Loucy (cell line): ENCODE measurements around the gene TRMT10B.

ENCODE experiments used
- H2AFZ ChIP-seq: fragments of 200-600 bp; sonication (generic); 2 replicates; pipeline ENCODE4 v1.6.0; 2016; ENCODE audit warnings: antibody characterized with exemption, mild to moderate bottlenecking, low read length, moderate library complexity
- H3F3A ChIP-seq: fragments of 200-600 bp; 2 replicates; pipeline ENCODE4 v1.6.0; 2016; ENCODE audit warnings: antibody characterized with exemption, low read depth, mild to moderate bottlenecking
- H3K27me3 ChIP-seq: fragments of 200-600 bp; sonication (generic); 2 replicates; pipeline ENCODE4 v1.6.1; 2014; ENCODE audit warnings: low read length, mild to moderate bottlenecking; ENCODE audit not compliant: insufficient read depth, poor library complexity, severe bottlenecking
- H3K36me3 ChIP-seq: fragments of 200-600 bp; sonication (generic); 2 replicates; pipeline ENCODE4 v1.6.1; 2016; ENCODE audit warnings: low read length; ENCODE audit not compliant: insufficient read depth
- H3K4me1 ChIP-seq: fragments of 200-600 bp; sonication (generic); 2 replicates; pipeline ENCODE4 v1.5.1; 2014; ENCODE audit warnings: low read length, mild to moderate bottlenecking; ENCODE audit not compliant: insufficient read depth, poor library complexity, severe bottlenecking
- H3K4me2 ChIP-seq: fragments of 200-600 bp; sonication (generic); 2 replicates; pipeline ENCODE4 v1.6.0; 2014; ENCODE audit warnings: antibody characterized with exemption, low read length, low read depth, mild to moderate bottlenecking; ENCODE audit not compliant: poor library complexity, severe bottlenecking
- H3K4me3 ChIP-seq: fragments of 200-600 bp; sonication (generic); 2 replicates; pipeline ENCODE4 v1.5.1; 2014; ENCODE audit warnings: low read length, mild to moderate bottlenecking, mixed read lengths; ENCODE audit not compliant: poor library complexity, severe bottlenecking
- H3K79me2 ChIP-seq: fragments of 200-600 bp; sonication (generic); 2 replicates; pipeline ENCODE4 v1.6.1; 2014; ENCODE audit warnings: low read length; ENCODE audit not compliant: insufficient read depth
- H3K9ac ChIP-seq: fragments of 200-600 bp; sonication (generic); 2 replicates; pipeline ENCODE4 v1.6.0; 2014; ENCODE audit warnings: mild to moderate bottlenecking, low read depth, low read length, moderate library complexity; ENCODE audit not compliant: poor library complexity, severe bottlenecking
- H3K9me2 ChIP-seq: fragments of 200-600 bp; sonication (generic); replicated peaks from 2 replicates; pipeline ENCODE4 v1.6.1; 2016; ENCODE audit warnings: low read depth, low read length, mixed read lengths
- H3K9me3 ChIP-seq: fragments of 200-600 bp; sonication (generic); 2 replicates; pipeline ENCODE4 v1.6.1; 2014; ENCODE audit warnings: mild to moderate bottlenecking, antibody characterized with exemption, low read length, low read depth; ENCODE audit not compliant: insufficient read depth
- H4K20me1 ChIP-seq: fragments of 200-600 bp; sonication (generic); 2 replicates; pipeline ENCODE4 v1.6.0; 2014; ENCODE audit warnings: antibody characterized with exemption, low read length, mild to moderate bottlenecking; ENCODE audit not compliant: insufficient read depth, poor library complexity, severe bottlenecking
- CTCF ChIP-seq: fragments of 200-600 bp; sonication (generic); conservative IDR thresholded peaks from 2 replicates; pipeline ENCODE4 v1.5.1; 2014; ENCODE audit warnings: mild to moderate bottlenecking, antibody characterized with exemption, low read length
- EZH2phosphoT487 ChIP-seq: fragments of 200-600 bp; IDR thresholded peaks from 2 replicates; pipeline ENCODE4 v1.6.1; 2018; ENCODE audit warnings: antibody characterized with exemption, mild to moderate bottlenecking, moderate library complexity, borderline replicate concordance

The TRMT10B gene

GRCh38 chr9:37796232-37796631 is 42.6 kb downstream of the TRMT10B start:
- Histone ChIP-seq H3K4me2 (no peak overlapping the region), H2AFZ (no peak overlapping the region), H3K9me2 (no peaks in the 10 kb centered on the region), H3K4me1 (peaks cover 5% of the 10 kb centered on the region), H3K9me3 (no peaks in the 10 kb centered on the region), H4K20me1 (peaks cover 5% of the 10 kb centered on the region), H3F3A (no peaks in the 10 kb centered on the region), H3K4me3 (no peak overlapping the region), H3K36me3 (no peaks in the 10 kb centered on the region), H3K79me2 (peaks cover 6% of the 10 kb centered on the region), H3K9ac (no peak overlapping the region), H3K27me3 (peaks cover 60% of the 10 kb centered on the region)
- TF ChIP-seq EZH2phosphoT487: no peak
- no peak for TF ChIP-seq CTCF

GRCh38 chr9:37798677-37799076 is 45.1 kb downstream of the TRMT10B start:
- no peaks in the 10 kb centered on the region for H3K36me3 ChIP-seq
- H3K4me2 ChIP-seq: peak overlapping the region; percentile 11
- peaks cover 28% of the 10 kb centered on the region for H4K20me1 ChIP-seq
- H3K4me3 ChIP-seq: no peak overlapping the region
- TF ChIP-seq EZH2phosphoT487 (no peak), CTCF (no peak)
- peaks cover 29% of the 10 kb centered on the region for H3K79me2 ChIP-seq
- H3K4me1 ChIP-seq: peaks cover 22% of the 10 kb centered on the region
- no peak overlapping the region for H3K9ac ChIP-seq
- no peaks in the 10 kb centered on the region for H3F3A ChIP-seq
- H3K27me3 ChIP-seq: peaks cover 35% of the 10 kb centered on the region
- no peaks in the 10 kb centered on the region for H3K9me2 ChIP-seq
- no peaks in the 10 kb centered on the region for H3K9me3 ChIP-seq
- H2AFZ ChIP-seq: no peak overlapping the region

- Histone ChIP-seq H3K4me3 (peak within 1 kb of the TSS; percentile 82), H3F3A (no peaks in the 10 kb centered on the region), H3K4me1 (peaks cover 28% of the 10 kb centered on the region), H3K27me3 (peaks cover 15% of the 10 kb centered on the region), H4K20me1 (peaks cover 29% of the 10 kb centered on the region), H3K79me2 (peaks cover 47% of the 10 kb centered on the region), H3K36me3 (no peaks in the 10 kb centered on the region), H3K4me2 (peak within 1 kb of the TSS; percentile 97), H2AFZ (peak within 1 kb of the TSS; percentile 88), H3K9me2 (no peaks in the 10 kb centered on the region), H3K9ac (peak within 1 kb of the TSS; percentile 80), H3K9me3 (no peaks in the 10 kb centered on the region)
- TF ChIP-seq CTCF: no peak
- no peak for TF ChIP-seq EZH2phosphoT487
Measured at GRCh38 chr9:37800631-37801286, 47.2 kb downstream of the TRMT10B start, which contains the start of gene DCAF10. Gene DCAF10, plus strand, starts transcription at chr9:37800797. Its CDS starts 70 bp downstream, at chr9:37800867.
